Measurements from ENCODE around the gene GLYR1. TPM values are rescaled to one million over a fixed set of nuclear protein-coding genes. Genes with fewer than 3 reads are reported as not detected.

The GLYR1 gene
- total and polyA plus RNA-seq, 2 experiments from 2014 or later = 59.9 to 105 TPM

DNA sequence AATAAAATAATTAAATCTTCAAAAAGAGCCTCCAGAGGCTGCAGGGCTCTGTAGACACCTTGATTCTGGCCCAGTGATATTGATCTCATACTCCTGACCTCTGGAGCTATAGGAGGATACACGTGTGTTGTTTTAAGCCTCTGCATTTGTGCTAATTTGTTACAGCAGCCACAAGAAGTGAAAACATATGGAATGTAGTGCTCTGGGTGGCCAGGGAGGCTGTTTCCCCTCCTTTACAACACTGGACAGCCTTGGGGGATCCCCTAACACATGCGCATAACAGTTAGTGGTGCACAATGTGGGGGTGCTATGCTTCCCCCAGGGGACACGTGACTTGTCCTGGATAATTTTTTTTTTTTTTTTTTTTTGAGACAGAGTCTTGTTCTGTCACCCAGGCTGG lies 75.4 kb downstream of the GLYR1 start:
- Histone ChIP-seq H3K4me2 (no peak overlapping the region), H2AFZ (peak overlapping the region; percentile 61; the same call in 1 of the 2 replicates), H3K9me2 (ENCODE audit: insufficient read depth) (no peaks in the 10 kb centered on the region), H3K27me3 (ENCODE audit: insufficient read depth) (no peaks in the 10 kb centered on the region), H3K4me3 (no peak overlapping the region), H3K79me2 (replicated peaks; ENCODE audit: insufficient read depth) (peaks cover 2% of the 10 kb centered on the region; the same call in 1 of the 2 replicates), H4K20me1 (replicated peaks; ENCODE audit: insufficient read depth) (no peaks in the 10 kb centered on the region), H3K36me3 (ENCODE audit: insufficient read depth) (no peaks in the 10 kb centered on the region), H3F3A (replicated peaks; ENCODE audit: low read depth) (peaks cover 17% of the 10 kb centered on the region; the same call in 1 of the 2 replicates), H3K27ac (ENCODE audit: low read depth) (no peak overlapping the region), H3K4me1 (ENCODE audit: insufficient read depth) (peaks cover 13% of the 10 kb centered on the region)
- DNase-seq (ENCODE audit: low spot score) = no peak
- no peak for TF ChIP-seq REST (IDR thresholded peaks at IDR 0.05; ENCODE audit: unreplicated experiment)
- no peak for TF ChIP-seq NANOG (IDR thresholded peaks at IDR 0.05; ENCODE audit: borderline replicate concordance)
- no peak for TF ChIP-seq ZNF114 (CRISPR knock-in tag; IDR thresholded peaks at IDR 0.05)
- TF ChIP-seq, protein P1, sequence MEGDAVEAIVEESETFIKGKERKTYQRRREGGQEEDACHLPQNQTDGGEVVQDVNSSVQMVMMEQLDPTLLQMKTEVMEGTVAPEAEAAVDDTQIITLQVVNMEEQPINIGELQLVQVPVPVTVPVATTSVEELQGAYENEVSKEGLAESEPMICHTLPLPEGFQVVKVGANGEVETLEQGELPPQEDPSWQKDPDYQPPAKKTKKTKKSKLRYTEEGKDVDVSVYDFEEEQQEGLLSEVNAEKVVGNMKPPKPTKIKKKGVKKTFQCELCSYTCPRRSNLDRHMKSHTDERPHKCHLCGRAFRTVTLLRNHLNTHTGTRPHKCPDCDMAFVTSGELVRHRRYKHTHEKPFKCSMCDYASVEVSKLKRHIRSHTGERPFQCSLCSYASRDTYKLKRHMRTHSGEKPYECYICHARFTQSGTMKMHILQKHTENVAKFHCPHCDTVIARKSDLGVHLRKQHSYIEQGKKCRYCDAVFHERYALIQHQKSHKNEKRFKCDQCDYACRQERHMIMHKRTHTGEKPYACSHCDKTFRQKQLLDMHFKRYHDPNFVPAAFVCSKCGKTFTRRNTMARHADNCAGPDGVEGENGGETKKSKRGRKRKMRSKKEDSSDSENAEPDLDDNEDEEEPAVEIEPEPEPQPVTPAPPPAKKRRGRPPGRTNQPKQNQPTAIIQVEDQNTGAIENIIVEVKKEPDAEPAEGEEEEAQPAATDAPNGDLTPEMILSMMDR (conservative IDR thresholded peaks at IDR 0.05; ENCODE audit: low read depth in 2 of 2) = no peak
- no peak for TF ChIP-seq STAT1 (IDR thresholded peaks at IDR 0.05; ENCODE audit: unreplicated experiment)
- TF ChIP-seq EZH2 (IDR thresholded peaks at IDR 0.05; ENCODE audit: low read depth, unreplicated experiment) = no peak
- TF ChIP-seq ZNF462 (CRISPR knock-in tag; IDR thresholded peaks at IDR 0.05) = no peak
- TF ChIP-seq JUNB (IDR thresholded peaks at IDR 0.05; ENCODE audit: unreplicated experiment) = no peak
- no peak for TF ChIP-seq CREB1 (CRISPR knock-in tag; IDR thresholded peaks at IDR 0.05; ENCODE audit: low read depth)
- TF ChIP-seq POLR2AphosphoS5 (IDR thresholded peaks at IDR 0.05; ENCODE audit: low read depth) = no peak
- TF ChIP-seq ZNF331 (CRISPR knock-in tag; IDR thresholded peaks at IDR 0.05; ENCODE audit: low read depth) = no peak
- no peak for TF ChIP-seq EZH2phosphoT487 (IDR thresholded peaks at IDR 0.05; ENCODE audit: unreplicated experiment)
- TF ChIP-seq, protein P2, sequence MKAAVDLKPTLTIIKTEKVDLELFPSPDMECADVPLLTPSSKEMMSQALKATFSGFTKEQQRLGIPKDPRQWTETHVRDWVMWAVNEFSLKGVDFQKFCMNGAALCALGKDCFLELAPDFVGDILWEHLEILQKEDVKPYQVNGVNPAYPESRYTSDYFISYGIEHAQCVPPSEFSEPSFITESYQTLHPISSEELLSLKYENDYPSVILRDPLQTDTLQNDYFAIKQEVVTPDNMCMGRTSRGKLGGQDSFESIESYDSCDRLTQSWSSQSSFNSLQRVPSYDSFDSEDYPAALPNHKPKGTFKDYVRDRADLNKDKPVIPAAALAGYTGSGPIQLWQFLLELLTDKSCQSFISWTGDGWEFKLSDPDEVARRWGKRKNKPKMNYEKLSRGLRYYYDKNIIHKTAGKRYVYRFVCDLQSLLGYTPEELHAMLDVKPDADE (IDR thresholded peaks at IDR 0.05) = no peak
- Mint-ChIP-seq H3K27ac (peak overlapping the region; percentile 58; the same call in 1 of the 2 replicates), H3K27me3 (ENCODE audit: insufficient read depth, low read depth, poor library complexity) (peaks cover 13% of the 10 kb centered on the region), H3K36me3 (ENCODE audit: low read depth) (peaks cover 8% of the 10 kb centered on the region; the same call in 2 of the 3 replicates), H3K4me1 (peaks cover 16% of the 10 kb centered on the region), H3K4me3 (no peak overlapping the region), H3K9me3 (peaks cover 3% of the 10 kb centered on the region; the same call in 1 of the 3 replicates)
- no peak for ATAC-seq

All from GM23338 (cell line).